HepG2 (cell line): ENCODE measurements around the gene SLC25A10. TPM values are rescaled to one million over a fixed set of nuclear protein-coding genes. Genes with fewer than 3 reads are reported as not detected.

Experiments used
- ATF4 ChIP-seq, 2 experiments: fragments of 450-650 bp in 1 of 2; sonication (generic) in 1 of 2; formaldehyde crosslinking; IDR thresholded peaks; 2 replicates each; pipeline versions ENCODE4 v1.5.0 to v1.8.0; 2020 to 2022; ENCODE audit warnings: mild to moderate bottlenecking in 1 of 2, missing genetic modification reagents in 1 of 2
- DNMT1 ChIP-seq: sonication (generic); formaldehyde crosslinking; IDR thresholded peaks from 2 replicates; pipeline ENCODE4 v1.5.1; 2020; ENCODE audit warnings: mild to moderate bottlenecking, missing genetic modification reagents
- E2F1 ChIP-seq: sonication (generic); formaldehyde crosslinking; IDR thresholded peaks from 2 replicates; pipeline ENCODE4 v1.5.0; 2020; ENCODE audit warnings: missing genetic modification reagents
- FOSL2 ChIP-seq: sonication (generic); formaldehyde crosslinking; IDR thresholded peaks from 2 replicates; pipeline ENCODE4 v1.4.0; 2020; ENCODE audit warnings: missing genetic modification reagents
- FOXJ3 ChIP-seq: sonication (generic); formaldehyde crosslinking; IDR thresholded peaks from 2 replicates; pipeline ENCODE4 v1.4.0; 2020; ENCODE audit warnings: missing genetic modification reagents, mild to moderate bottlenecking, borderline replicate concordance
- HES4 ChIP-seq: sonication (generic); formaldehyde crosslinking; IDR thresholded peaks from 2 replicates; pipeline ENCODE4 v1.9.0; 2021; ENCODE audit warnings: mild to moderate bottlenecking, missing genetic modification reagents, borderline replicate concordance
- HNRNPUL1 ChIP-seq: fragments of 200-400 bp; formaldehyde crosslinking; IDR thresholded peaks from 2 replicates; pipeline ENCODE4 v1.6.1; 2017; ENCODE audit warnings: low read depth, mild to moderate bottlenecking, low read length, moderate library complexity
- PITX1 ChIP-seq: sonication (generic); formaldehyde crosslinking; IDR thresholded peaks from 2 replicates; pipeline ENCODE4 v1.5.1; 2020; ENCODE audit warnings: mild to moderate bottlenecking, missing genetic modification reagents
- PLRG1 ChIP-seq: fragments of 450-650 bp; conservative IDR thresholded peaks from 2 replicates; pipeline ENCODE4 v1.6.1; 2016
- RBM22 ChIP-seq: fragments of 200-400 bp; formaldehyde crosslinking; optimal IDR thresholded peaks from 2 replicates; pipeline ENCODE3; 2017; ENCODE audit warnings: mild to moderate bottlenecking, low read length, moderate library complexity
- REXO4 ChIP-seq: sonication (generic); formaldehyde crosslinking; IDR thresholded peaks from 2 replicates; pipeline ENCODE4 v1.8.0; 2022; ENCODE audit warnings: missing genetic modification reagents, mild to moderate bottlenecking, borderline replicate concordance
- SETDB1 ChIP-seq: sonication (generic); formaldehyde crosslinking; IDR thresholded peaks from 2 replicates; pipeline ENCODE4 v1.5.1; 2020; ENCODE audit warnings: missing genetic modification reagents, mild to moderate bottlenecking, borderline replicate concordance
- TCF7 ChIP-seq: sonication (generic); IDR thresholded peaks from 2 replicates; pipeline ENCODE4 v1.6.1; 2016; ENCODE audit warnings: antibody characterized with exemption, low read depth
- XRCC5 ChIP-seq: fragments of 200-400 bp; formaldehyde crosslinking; optimal IDR thresholded peaks from 2 replicates; pipeline ENCODE3; 2017; ENCODE audit warnings: mild to moderate bottlenecking, low read length
- ZNF205 ChIP-seq: IDR thresholded peaks from 2 replicates; pipeline ENCODE4 v1.6.1; 2018; ENCODE audit warnings: missing biosample characterization, missing genetic modification reagents
- ZNF3 ChIP-seq: IDR thresholded peaks from 2 replicates; pipeline ENCODE4 v1.7.0; 2017; ENCODE audit warnings: inconsistent platforms
- ZNF451 ChIP-seq: sonication (generic); formaldehyde crosslinking; IDR thresholded peaks from 2 replicates; pipeline ENCODE4 v1.5.0; 2020; ENCODE audit warnings: mild to moderate bottlenecking, missing genetic modification reagents
- ZNF772 ChIP-seq: sonication (generic); formaldehyde crosslinking; IDR thresholded peaks from 2 replicates; pipeline ENCODE4 v1.5.0; 2020; ENCODE audit warnings: mild to moderate bottlenecking, missing genetic modification reagents
- ZSCAN21 ChIP-seq: sonication (generic); formaldehyde crosslinking; IDR thresholded peaks from 2 replicates; pipeline ENCODE4 v1.8.0; 2022; ENCODE audit warnings: mild to moderate bottlenecking, missing genetic modification reagents, moderate library complexity, borderline replicate concordance
- polyA plus RNA-seq, 8 experiments: library from polyadenylated mRNA; depleted of rRNA in 3 of 8; stranded (reverse) in 7 of 8; unstranded in 1 of 8; fragments of >200 nt; fragmentation: Illumina TruSeq in 4 of 8; extraction: Trizol in 4 of 8; gene quantifications; 2 replicates each; pipeline versions ENCODE4 v1.2.1 to v1.2.3, GENCODE V29; 2011 to 2016; ENCODE audit warnings: low read depth in 4 of 8, missing spikeins in 1 of 8, mixed read lengths in 1 of 8; ENCODE audit not compliant: insufficient read depth in 1 of 8
- total RNA-seq, 5 experiments: library from RNA; depleted of rRNA; stranded (reverse); fragments of >200 nt; fragmentation: Illumina TruSeq; extraction: Trizol; gene quantifications; 2 replicates each; pipeline ENCODE4 v1.2.3, GENCODE V29; 2016; ENCODE audit warnings: low read depth in 1 of 5
- TF ChIP-seq, protein P1 (sequence below): sonication (generic); formaldehyde crosslinking; IDR thresholded peaks from 2 replicates; pipeline ENCODE4 v1.5.1; 2020; ENCODE audit warnings: missing genetic modification reagents, mild to moderate bottlenecking, borderline replicate concordance
- TF ChIP-seq, protein P2 (sequence below): sonication (generic); formaldehyde crosslinking; IDR thresholded peaks from 2 replicates; pipeline ENCODE4 v1.4.0; 2020; ENCODE audit warnings: missing genetic modification reagents
- TF ChIP-seq, protein P3 (sequence below): sonication (generic); formaldehyde crosslinking; IDR thresholded peaks from 2 replicates; pipeline ENCODE4 v1.4.0; 2020; ENCODE audit warnings: missing genetic modification reagents, borderline replicate concordance
- TF ChIP-seq, protein P4 (sequence below): sonication (generic); formaldehyde crosslinking; IDR thresholded peaks from 2 replicates; pipeline ENCODE4 v1.4.0; 2020; ENCODE audit warnings: mild to moderate bottlenecking, missing genetic modification reagents

The SLC25A10 gene
- total and polyA plus RNA-seq, 2 of the 13 experiments (the other 11 are each of a cell fraction or from before 2014, with no cell fraction given), result 46.5 to 140 TPM

GRCh38 chr17:81701288-81702071, 10.6 kb upstream of the SLC25A10 start (continued):
- TF ChIP-seq RBM22 (peak; percentile 41), DNMT1 (no peak), PITX1 (CRISPR knock-in tag) (0 out of 2 replicates have a peak, but pooled peaks have one; percentile 9), ZNF3 (CRISPR knock-in tag) (no peak), ZSCAN21 (CRISPR knock-in tag) (no peak), ZNF205 (0 out of 2 replicates have a peak, but pooled peaks have one; percentile 36), HES4 (no peak), ZNF451 (CRISPR knock-in tag) (no peak), HNRNPUL1 (no peak), PLRG1 (no peak), FOSL2 (CRISPR knock-in tag) (no peak), E2F1 (no peak), ZNF772 (CRISPR knock-in tag) (no peak), TCF7 (no peak), SETDB1 (CRISPR knock-in tag) (no peak), XRCC5 (peak; percentile 47), ATF4 (CRISPR knock-in tag; IDR thresholded peaks at IDR 0.05) (no peak), FOXJ3 (CRISPR knock-in tag) (no peak), REXO4 (CRISPR knock-in tag) (no peak)
- TF ChIP-seq, protein P1, sequence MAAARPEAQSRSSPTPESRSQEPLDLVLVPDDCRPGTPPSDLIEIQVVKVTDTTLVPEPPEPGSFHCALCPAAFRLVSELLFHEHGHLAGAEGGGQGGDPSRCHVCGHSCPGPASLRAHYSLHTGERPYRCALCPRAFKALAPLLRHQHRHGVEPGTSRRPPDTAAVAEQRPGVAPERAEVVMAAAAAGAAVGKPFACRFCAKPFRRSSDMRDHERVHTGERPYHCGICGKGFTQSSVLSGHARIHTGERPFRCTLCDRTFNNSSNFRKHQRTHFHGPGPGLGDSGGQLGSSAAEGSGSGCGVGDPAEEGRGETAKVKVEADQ, result no peak
- TF ChIP-seq, protein P2, sequence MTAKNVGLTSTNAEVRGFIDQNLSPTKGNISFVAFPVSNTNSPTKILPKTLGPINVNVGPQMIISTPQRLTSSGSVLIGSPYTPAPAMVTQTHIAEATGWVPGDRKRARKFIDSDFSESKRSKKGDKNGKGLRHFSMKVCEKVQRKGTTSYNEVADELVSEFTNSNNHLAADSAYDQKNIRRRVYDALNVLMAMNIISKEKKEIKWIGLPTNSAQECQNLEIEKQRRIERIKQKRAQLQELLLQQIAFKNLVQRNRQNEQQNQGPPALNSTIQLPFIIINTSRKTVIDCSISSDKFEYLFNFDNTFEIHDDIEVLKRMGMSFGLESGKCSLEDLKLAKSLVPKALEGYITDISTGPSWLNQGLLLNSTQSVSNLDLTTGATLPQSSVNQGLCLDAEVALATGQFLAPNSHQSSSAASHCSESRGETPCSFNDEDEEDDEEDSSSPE (CRISPR knock-in tag), result no peak
- TF ChIP-seq, protein P3, sequence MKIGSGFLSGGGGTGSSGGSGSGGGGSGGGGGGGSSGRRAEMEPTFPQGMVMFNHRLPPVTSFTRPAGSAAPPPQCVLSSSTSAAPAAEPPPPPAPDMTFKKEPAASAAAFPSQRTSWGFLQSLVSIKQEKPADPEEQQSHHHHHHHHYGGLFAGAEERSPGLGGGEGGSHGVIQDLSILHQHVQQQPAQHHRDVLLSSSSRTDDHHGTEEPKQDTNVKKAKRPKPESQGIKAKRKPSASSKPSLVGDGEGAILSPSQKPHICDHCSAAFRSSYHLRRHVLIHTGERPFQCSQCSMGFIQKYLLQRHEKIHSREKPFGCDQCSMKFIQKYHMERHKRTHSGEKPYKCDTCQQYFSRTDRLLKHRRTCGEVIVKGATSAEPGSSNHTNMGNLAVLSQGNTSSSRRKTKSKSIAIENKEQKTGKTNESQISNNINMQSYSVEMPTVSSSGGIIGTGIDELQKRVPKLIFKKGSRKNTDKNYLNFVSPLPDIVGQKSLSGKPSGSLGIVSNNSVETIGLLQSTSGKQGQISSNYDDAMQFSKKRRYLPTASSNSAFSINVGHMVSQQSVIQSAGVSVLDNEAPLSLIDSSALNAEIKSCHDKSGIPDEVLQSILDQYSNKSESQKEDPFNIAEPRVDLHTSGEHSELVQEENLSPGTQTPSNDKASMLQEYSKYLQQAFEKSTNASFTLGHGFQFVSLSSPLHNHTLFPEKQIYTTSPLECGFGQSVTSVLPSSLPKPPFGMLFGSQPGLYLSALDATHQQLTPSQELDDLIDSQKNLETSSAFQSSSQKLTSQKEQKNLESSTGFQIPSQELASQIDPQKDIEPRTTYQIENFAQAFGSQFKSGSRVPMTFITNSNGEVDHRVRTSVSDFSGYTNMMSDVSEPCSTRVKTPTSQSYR (CRISPR knock-in tag), result no peak; the same call in 1 of the 2 replicates
- TF ChIP-seq, protein P4, sequence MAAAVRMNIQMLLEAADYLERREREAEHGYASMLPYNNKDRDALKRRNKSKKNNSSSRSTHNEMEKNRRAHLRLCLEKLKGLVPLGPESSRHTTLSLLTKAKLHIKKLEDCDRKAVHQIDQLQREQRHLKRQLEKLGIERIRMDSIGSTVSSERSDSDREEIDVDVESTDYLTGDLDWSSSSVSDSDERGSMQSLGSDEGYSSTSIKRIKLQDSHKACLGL, result peak; percentile 68
